Fibroblast of the aortic adventitia (primary cell): ENCODE measurements around the gene TPM3. TPM values are rescaled to one million over a fixed set of nuclear protein-coding genes. Genes with fewer than 3 reads are reported as not detected.

Experiments
- DNase-seq: peaks from one replicate; pipeline ENCODE4 v3.0.0-alpha.2; 2010; ENCODE audit warnings: low read depth
- H3K4me3 ChIP-seq: 2 replicates; pipeline ENCODE4 v1.5.1; 2011; ENCODE audit warnings: low read depth, mild to moderate bottlenecking, control low read depth, low read length, moderate library complexity
- total RNA-seq: library from RNA; depleted of rRNA; stranded (reverse); fragments of >200 nt; gene quantifications from 2 replicates; pipeline ENCODE4 v1.2.3, GENCODE V29; 2012; ENCODE audit warnings: low replicate concordance
- TF ChIP-seq, protein P1 (sequence below): IDR thresholded peaks from 2 replicates; pipeline ENCODE4 v1.5.1; 2011; ENCODE audit warnings: mild to moderate bottlenecking, low read length, control low read depth, inconsistent platforms; ENCODE audit not compliant: insufficient read depth

The TPM3 gene
- total RNA-seq, 1 donor = 649 TPM

DNA sequence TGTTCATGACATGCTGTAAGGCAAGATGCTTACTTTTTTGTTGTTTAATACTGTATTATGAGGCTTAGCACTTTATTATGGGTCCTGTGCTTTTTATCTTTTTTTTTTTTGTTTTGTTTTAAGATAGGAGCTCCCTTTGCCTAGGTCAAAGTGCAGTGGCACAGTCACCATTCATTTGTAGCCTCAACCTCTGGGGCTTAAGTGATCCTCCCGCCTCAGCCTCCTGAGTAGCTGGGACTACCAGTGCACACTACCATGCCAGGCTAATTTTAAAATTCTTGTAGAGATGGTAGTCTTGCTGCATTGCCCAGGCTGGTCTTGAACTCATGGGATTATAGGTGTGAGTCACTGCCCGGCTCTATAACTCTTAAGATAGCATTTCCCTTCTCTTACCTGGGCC lies 33.5 kb upstream of the TPM3 start:
- TF ChIP-seq, protein P1, sequence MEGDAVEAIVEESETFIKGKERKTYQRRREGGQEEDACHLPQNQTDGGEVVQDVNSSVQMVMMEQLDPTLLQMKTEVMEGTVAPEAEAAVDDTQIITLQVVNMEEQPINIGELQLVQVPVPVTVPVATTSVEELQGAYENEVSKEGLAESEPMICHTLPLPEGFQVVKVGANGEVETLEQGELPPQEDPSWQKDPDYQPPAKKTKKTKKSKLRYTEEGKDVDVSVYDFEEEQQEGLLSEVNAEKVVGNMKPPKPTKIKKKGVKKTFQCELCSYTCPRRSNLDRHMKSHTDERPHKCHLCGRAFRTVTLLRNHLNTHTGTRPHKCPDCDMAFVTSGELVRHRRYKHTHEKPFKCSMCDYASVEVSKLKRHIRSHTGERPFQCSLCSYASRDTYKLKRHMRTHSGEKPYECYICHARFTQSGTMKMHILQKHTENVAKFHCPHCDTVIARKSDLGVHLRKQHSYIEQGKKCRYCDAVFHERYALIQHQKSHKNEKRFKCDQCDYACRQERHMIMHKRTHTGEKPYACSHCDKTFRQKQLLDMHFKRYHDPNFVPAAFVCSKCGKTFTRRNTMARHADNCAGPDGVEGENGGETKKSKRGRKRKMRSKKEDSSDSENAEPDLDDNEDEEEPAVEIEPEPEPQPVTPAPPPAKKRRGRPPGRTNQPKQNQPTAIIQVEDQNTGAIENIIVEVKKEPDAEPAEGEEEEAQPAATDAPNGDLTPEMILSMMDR = no peak
- no peak overlapping the region for H3K4me3 ChIP-seq
- no peak for DNase-seq

DNA sequence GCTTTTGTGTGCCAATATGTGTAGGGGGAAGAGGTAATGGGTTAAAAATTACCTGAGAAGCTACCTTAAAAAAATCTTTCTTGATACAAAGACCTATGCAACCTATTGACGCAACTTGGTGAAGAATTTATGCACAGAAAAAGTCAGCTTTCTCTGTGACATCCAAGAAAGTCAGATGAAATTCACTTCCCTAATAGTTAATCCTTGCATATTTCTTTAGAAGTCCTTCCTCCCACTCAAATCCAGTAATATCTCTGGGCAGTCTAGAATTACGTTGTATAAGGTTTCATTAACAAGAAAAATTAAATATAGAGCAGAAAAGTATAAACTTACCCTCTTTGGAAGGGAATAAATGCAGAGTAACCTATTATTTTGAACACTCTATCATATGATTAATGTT lies 31.7 kb upstream of the TPM3 start:
- TF ChIP-seq, protein P1 = no peak
- H3K4me3 ChIP-seq = no peak overlapping the region
- no peak for DNase-seq

- DNase-seq = no peak
- H3K4me3 ChIP-seq = no peak overlapping the region
- TF ChIP-seq, protein P1 = no peak
These were observed 31.0 kb upstream of the TPM3 start for GRCh38 chr1:154222918-154223317.

- peak overlapping the region; percentile 91 for H3K4me3 ChIP-seq
- DNase-seq = peak; percentile 43
- TF ChIP-seq, protein P1 = no peak
These were observed 30.6 kb upstream of the TPM3 start for GRCh38 chr1:154222518-154222917.

DNA sequence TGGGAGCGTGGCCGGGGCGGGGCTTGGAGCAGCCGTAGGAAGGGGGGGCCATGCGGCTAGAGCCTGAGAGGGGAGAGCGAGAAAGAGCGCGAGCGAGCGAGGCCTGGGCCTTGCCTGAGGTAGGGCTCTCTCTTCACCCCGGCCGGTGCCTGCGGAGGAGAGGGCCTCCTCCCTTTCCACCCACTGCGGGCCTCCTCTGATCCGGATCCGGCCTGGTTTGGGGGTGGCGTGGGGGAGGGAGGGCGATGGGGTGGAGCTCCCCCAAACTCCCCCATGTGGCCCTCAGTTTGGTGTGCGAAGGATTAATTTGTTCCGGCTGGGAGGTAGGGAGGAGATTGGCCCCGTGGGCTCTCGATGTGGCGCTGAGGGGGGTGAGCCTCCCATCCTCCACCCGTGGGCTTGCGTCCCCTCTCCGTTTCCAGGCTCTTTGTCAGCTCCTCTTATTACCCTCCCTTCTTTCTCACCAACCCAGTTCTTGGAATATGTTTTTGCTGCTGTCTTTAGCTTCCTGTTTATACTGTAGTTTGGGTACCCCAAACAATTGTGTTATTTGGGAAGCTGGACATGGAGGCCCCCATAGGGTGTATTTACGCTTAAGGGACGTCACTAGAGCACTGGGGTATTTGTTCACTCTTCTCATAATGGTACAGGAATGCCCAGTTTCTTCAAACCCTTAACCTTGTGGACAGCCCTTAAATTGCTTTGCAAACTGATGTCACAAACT lies 29.5 kb upstream of the TPM3 start:
- TF ChIP-seq, protein P1 = no peak
- H3K4me3 ChIP-seq = peak overlapping the region; percentile 91
- DNase-seq = peak; percentile 78

- peak overlapping the region; percentile 91 for H3K4me3 ChIP-seq
- DNase-seq = no peak
These were observed 29.0 kb upstream of the TPM3 start for GRCh38 chr1:154220970-154221277.

More at GRCh38 chr1:154220970-154221277, 29.0 kb upstream of the TPM3 start:
- TF ChIP-seq, protein P1 = no peak
